Activated CD8-positive, alpha-beta memory T cell treated with anti-CD3 and anti-CD28 coated beads, Interleukin-2, amount 50 U/mL, for 24 hours (primary cell): ENCODE measurements around the gene KCNJ3.

Experiments
- DNase-seq: peaks from one replicate; pipeline ENCODE4 v3.0.0-alpha.2; 2020; ENCODE audit errors: extremely low read depth

Gene KCNJ3, protein sequence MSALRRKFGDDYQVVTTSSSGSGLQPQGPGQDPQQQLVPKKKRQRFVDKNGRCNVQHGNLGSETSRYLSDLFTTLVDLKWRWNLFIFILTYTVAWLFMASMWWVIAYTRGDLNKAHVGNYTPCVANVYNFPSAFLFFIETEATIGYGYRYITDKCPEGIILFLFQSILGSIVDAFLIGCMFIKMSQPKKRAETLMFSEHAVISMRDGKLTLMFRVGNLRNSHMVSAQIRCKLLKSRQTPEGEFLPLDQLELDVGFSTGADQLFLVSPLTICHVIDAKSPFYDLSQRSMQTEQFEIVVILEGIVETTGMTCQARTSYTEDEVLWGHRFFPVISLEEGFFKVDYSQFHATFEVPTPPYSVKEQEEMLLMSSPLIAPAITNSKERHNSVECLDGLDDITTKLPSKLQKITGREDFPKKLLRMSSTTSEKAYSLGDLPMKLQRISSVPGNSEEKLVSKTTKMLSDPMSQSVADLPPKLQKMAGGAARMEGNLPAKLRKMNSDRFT

DNA sequence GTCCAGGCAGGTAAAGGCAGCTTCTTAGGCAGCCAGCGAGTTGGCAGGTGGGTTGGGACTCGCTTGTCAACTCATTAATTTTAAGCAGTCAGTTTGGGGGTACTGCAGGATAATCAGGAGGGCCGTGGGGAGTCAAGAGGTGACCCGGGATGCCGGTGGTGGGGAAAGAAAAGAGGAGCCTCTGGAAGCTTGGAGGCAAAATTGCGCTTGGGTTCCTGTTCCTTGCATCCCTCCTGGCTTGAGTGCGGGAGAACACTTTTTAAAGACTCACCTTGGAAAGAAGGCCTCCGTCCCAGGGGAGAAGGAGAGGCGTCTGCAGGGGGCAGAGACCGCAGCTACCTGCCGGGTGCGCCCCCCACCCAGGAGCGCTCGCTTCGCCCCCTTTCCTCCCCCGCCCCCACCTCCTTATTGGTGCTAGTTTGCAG lies at the start of gene KCNJ3:
Gene KCNJ3, plus strand, starts transcription at position 400 of the 425 bp plus-strand sequence. CDS start 81 bp downstream, outside the sequence.
- no peak for DNase-seq

DNA sequence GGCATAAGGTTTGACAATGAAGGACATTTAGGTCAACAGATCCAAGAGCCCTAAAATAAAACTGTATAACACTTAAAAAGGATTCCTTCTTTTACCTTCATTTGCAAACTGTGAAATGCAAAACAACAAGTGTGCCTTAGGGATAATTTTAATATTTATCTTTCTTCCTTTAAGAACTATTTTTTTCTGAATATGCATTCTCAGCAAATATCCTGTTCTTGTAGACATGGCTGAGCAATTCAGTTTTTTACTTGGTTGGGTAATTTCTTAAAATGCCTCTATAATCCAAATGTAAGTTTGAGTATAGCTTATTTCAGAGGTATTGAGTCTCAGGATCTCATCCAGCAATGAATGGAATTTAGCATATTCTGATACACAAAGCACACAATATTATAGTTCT lies 43.0 kb upstream of the KCNJ3 start:
- DNase-seq = no peak

DNA sequence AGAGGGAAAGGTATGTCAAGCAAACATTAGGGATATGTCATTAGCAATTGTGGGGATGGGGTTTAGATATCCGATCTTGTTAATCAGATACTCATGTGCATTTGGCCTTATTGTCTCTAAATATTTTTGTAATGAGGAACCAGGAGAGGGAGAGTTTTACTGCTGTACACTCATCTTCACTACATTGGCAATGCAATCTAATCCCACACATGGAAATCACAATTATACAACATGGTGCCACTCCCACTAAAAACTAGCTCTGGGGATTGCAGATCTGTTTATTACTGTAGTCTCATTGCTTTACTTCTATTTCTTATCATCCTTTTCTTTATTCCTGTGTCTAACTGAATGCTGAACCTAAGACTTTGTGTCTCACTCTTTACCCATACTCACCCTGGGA lies 39.6 kb upstream of the KCNJ3 start:
- DNase-seq = no peak

GRCh38 chr2:154664248-154664647 lies 34.2 kb upstream of the KCNJ3 start:
- DNase-seq = no peak

DNA sequence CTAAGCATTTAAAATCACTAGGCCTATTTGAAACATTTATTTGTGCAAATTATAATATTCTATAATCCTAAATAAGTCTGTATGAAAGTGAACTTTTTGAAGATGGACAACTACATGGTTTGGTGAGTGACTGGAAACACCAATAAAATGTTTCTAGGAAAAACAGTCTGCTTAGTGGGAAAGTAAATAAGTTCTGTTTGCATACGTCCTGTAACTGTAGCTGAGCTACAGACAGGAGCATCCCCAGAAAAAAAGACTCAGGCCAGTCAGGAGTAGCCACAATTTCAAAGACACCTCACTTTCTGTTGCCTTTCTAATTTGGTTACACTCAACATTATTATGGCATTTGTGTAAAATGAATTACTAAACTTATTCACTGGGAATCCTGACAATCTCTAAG lies 28.4 kb upstream of the KCNJ3 start:
- DNase-seq = no peak

- DNase-seq = no peak
Observed at GRCh38 chr2:154673694-154674093, 24.8 kb upstream of the KCNJ3 start.

DNA sequence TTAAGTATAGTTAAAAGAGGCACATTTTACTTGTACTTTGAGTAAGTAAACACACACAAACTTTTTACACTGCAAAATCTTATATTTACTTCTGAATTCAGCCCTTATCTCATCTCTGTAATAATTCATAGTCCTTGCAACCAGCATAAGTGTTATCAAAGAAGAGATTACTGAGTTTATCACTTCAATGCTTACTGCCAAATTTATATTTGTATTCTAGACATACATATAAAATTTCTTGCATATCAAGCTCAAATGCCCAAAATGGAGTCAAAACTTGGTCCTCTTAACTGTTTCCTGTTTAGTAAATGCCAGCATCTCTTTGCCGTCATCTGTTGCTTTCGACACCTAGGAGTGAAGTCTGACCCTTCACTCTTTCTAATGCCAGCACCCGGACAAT lies 21.1 kb upstream of the KCNJ3 start:
- DNase-seq = no peak

DNA sequence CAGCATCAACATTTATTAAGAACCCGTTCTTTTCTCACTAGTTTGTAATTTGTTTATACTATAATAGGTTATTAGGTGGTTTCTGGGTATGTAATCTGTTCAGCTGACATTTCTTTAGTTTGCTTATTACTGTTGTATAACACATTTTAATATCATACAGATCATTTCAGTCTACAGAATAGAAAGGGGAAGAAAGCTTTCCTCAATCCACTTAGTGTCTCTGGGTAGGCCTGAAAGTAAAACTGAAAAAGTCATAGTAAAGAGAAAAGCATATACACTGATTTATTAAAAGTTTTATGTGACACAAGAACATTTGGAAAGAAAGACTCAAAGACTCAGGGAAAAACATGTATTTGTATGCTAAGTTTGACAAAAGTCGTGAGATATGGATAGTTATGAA lies 16.8 kb upstream of the KCNJ3 start:
- DNase-seq = no peak

- DNase-seq = no peak
Observed at GRCh38 chr2:154686162-154686561, 12.3 kb upstream of the KCNJ3 start.

DNA sequence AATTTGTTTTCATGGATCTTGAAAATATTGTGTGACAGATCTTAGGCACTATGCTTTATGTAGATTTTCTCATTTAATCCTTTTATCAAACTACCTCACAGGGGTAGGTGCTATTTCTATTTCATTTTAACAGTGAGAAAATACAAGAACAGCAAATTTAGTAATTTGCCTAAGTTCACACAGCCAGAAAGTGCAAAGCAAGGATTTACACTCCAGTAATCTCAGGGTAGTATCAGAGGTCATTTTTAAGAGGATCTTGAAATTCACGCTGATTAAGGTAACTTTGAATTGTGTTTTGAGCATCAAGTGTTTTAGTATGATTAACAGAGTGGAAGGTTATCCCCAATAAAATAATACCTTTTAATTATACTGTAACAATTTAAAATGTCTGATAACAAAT lies 10.1 kb upstream of the KCNJ3 start:
- DNase-seq = no peak

DNA sequence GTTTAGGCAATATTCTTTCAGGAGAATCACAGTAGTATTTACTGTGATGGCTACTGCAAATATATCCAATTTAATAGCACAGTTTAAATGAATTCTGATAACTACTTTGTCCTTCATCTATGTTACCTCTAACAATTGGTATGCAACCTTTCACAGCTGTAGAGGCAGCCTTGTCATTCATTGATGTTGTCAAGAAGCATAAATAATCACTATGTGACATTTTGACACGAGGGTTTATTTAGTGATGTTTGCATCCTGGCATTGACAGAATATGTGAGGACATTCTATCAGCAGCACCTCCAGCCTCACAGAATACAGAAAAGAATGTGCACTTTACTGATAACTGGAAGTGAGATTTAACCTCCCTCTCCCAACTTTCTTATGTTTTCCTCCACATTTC lies 9.3 kb upstream of the KCNJ3 start:
- no peak for DNase-seq

- no peak for DNase-seq
Observed at GRCh38 chr2:154692927-154693326, 5.6 kb upstream of the KCNJ3 start.

DNA sequence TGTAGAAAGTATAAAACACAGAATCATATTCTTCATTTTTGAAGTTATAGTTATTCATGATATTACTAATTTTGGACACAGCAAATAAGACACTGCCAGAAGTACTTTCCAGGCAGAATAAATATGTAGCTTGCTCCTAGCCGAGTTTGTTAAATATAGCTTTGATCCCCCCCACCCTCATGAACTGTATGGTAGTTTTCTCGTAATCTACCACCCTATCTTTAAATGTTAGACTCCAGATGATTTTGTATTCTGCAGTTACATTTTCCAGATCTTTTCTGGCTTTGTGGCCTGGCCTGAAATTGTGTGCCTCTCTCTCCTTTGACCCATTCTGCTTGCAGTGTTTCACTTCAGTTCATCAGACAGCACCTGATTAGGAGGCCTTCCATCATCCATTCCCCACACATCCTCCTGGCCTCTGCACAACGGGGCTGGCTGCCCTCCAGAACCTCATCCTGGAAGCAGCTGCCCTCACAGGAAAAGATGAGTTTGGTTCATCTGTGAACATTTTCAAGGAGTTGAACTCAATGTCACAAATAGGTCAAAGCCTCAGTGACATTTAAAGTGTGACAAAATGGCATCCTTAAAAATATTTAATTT lies 4.7 kb upstream of the KCNJ3 start:
- DNase-seq = no peak

DNA sequence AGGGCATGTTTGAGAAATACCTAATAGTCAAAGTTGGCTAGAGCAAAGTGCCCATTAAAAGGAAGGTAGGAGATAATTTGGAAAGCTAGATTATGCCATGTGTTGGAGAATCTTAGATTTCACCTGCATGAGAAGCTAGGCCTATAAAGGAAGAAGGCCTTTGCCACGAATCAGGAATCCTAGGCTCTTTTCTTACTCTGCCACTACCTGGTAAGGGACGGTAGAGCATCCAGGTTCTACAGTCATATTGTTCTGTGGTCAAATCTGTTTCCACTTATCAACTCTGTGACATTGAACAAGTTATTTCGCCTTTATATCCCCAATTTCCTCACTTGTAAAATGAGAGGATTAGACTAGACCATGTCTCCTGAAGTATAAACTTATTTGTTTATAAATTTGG lies 3.6 kb upstream of the KCNJ3 start:
- DNase-seq = no peak

DNA sequence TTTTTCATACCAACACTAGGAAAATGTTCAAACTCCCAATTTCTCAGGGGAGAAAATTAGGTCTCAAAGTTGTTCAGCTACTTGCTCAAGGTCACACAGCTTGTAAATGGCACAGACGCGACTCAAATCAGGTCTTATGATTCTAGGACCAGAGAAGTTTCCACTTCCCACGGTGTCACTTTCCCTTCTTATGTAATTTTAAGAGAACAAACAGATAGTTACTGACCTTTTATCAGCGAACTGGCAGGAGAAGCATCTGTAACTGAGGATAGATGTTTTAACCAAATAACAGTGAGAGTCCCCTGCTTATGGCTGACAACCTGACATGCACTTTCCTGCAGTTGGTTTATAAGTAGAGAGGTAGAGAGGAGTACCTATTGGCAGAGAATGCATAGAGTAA lies 2.1 kb upstream of the KCNJ3 start:
- no peak for DNase-seq

DNA sequence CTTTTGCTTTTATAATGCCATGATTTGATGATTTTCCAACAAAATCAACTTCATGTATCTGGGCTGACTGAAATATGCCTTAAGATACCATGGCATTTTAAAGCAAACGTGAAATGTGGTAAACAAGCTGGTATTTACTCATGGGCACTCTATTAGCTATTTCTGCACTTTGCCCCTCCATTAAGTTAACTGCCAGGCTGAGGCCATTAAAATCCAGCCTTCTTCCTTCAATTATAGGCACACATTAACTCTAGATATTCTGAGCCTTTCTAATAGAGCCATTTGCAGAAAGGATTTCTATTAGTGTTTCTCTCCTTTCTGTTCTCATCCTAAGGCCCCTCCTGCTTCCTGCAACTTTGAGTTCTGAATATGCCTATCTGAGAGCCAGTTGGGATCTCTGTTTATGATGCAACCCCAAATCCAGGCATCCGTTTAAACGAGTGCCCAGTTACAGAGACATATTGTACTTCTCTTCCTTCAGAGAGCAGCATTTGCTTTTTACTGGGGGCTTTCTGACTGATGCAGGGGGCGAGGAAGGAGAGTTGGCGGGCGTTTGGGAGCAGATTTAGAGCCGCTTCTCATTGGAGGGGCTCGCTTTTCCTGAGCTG lies 1.6 kb upstream of the KCNJ3 start:
- no peak for DNase-seq

DNA sequence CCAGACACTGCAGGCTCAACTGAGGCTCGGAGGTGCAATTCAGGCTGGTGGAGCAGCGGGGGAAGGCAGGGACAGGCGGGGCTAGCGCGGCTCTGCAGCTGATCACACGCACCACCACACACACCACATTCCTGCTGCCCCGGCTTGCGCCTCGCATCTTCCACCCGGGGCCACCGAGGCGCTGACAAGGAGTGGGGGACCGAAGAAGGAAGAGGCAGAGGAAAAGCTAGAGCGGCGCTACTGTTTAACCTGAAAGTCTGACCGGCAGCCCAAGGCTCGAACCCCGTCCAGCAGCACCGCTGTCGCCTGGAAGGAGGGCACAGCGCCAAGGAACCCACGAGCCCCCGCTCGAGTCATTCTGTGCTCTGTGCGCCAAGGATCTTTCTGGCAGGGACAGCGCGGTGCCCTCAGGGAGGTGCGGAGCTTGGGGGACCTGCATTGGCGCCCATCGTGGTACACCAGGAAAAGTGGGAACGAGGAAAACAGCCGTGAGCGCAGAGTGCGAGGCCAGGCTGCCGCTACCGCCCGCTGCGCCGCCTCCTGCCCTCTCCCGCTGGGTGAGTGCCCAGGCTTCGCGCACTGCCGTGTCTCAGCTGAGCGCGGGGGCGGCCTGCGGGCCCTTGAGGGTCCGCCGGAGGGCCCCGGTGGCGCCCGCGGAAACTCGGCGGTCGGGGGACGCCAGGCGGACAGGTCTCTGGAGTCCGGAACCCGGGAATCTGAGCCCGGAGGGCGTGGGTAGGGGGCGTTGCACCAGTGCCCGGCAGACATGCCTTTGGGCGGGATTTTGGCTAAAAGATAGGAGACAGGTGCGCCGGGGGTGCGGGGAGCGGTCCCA lies 860 bp upstream of the KCNJ3 start:
- DNase-seq = no peak

DNA sequence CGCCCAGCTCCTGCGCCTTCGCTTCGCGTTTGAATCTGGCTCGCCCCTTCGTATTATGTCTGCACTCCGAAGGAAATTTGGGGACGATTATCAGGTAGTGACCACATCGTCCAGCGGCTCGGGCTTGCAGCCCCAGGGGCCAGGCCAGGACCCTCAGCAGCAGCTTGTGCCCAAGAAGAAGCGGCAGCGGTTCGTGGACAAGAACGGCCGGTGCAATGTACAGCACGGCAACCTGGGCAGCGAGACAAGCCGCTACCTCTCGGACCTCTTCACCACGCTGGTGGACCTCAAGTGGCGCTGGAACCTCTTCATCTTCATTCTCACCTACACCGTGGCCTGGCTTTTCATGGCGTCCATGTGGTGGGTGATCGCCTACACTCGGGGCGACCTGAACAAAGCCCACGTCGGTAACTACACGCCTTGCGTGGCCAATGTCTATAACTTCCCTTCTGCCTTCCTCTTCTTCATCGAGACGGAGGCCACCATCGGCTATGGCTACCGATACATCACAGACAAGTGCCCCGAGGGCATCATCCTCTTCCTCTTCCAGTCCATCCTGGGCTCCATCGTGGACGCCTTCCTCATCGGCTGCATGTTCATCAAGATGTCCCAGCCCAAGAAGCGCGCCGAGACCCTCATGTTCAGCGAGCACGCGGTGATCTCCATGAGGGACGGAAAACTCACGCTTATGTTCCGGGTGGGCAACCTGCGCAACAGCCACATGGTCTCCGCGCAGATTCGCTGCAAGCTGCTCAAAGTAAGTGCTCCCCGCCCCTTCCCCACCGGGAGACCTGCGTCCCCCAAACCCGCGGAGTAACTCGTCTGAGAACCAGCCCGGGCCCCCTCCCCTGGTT lies 453 bp downstream of the KCNJ3 start:
- no peak for DNase-seq

GRCh38 chr2:154699575-154699930 lies 1.1 kb downstream of the KCNJ3 start:
- no peak for DNase-seq

DNA sequence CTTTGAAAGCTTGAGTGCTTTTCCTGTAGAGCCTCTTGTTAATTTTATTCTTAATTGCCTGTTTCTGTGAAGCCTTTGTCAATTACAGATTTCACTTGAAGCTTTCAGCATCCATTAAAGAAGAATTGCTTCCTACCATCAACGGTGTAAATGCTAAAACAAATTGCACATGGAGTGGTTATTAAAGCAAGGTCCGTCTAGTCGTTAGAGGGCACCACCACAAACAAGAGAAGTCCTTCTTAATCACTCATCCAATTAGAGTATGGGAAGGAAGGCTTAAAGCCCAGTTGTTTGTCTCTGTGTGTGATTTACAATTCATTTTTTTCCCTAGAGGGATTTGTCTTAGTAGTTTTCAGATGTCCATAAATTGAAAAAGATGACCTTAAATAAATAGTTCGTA lies 1.6 kb downstream of the KCNJ3 start:
- no peak for DNase-seq

DNA sequence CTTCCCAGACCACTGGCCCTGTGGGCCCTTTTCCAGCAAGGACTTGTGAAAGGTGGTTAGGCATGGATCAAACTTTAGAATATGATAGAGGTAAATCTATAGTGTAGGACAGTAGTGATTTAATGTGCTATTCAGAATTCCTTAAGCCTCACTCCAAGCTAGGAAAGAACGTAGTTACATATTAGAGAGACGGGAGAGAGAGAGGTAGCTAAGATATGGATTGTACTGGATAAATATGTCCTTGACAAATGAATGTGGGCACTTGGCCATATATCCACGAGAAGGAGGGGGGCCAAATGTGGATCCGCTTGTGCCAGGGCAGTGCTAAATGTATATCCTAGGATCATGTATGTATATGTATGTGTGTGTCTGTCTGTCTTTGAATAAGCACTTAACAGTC lies 6.5 kb downstream of the KCNJ3 start:
- no peak for DNase-seq
